ENCODE data around the gene CAMSAP2. TPM values are rescaled to one million over a fixed set of nuclear protein-coding genes. Genes with fewer than 3 reads are reported as not detected.

CAMSAP2 gene
- total and polyA plus RNA-seq, 2 of the 4 experiments (the other 2 are of a cell fraction), result 8.3 to 29.4 TPM

DNA sequence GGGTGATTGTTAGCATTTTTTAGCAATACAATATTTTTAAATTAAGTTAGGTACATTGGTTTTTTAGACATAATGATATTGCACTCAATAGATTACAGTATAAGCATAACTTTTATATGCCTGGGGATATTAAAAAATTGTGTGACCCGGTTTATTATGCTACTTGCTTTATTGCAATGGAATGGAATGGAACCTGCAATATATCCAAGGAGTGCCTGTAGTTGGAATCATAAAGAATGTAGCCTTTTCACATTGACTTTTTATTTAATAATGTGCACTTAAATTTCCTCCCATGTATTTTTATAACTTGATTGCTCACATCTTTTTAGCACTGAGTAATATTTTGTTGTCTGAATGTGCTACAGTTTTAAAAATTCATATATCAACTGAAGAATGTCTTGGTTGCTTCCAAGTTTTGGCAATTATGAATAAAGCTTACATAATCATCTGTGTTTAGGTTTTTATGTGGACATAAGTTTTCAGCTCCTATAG is 49.2 kb downstream of the CAMSAP2 start:
- H4K8ac ChIP-seq (ENCODE audit: low read depth in 2 of 2, low read length in 2 of 2), result no peak overlapping the region
- no peak overlapping the region for H3K4ac ChIP-seq (ENCODE audit: low read depth, low read length)
- H3K56ac ChIP-seq (ENCODE audit: extremely low read depth, insufficient read depth, low read length), result no peak overlapping the region
- no peak overlapping the region for H2AFZ ChIP-seq (replicated peaks; ENCODE audit: low read length, poor library complexity)
- intact Hi-C loops (cut with micrococcal nuclease), result no loop called here
- H2BK5ac ChIP-seq (ENCODE audit: low read depth, low read length, poor library complexity, severe bottlenecking), result no peak overlapping the region
- H3K14ac ChIP-seq (replicated peaks; ENCODE audit: low read depth, low read length), result no peak overlapping the region
- H4K91ac ChIP-seq (ENCODE audit: insufficient read depth, low read depth, low read length), result no peak overlapping the region
- H3K4me2 ChIP-seq (ENCODE audit: low read depth, low read length), result no peak overlapping the region
- H3K27me3 ChIP-seq (ENCODE audit: control insufficient read depth, insufficient read depth, low read length), result no peaks in the 10 kb centered on the region
- no peak overlapping the region for H2AK5ac ChIP-seq (ENCODE audit: low read depth, low read length)
- H3K4me3 ChIP-seq (ENCODE audit: insufficient read depth, low read depth, low read length), result no peak overlapping the region
- peaks cover 20% of the 10 kb centered on the region for H4K20me1 ChIP-seq (ENCODE audit: insufficient read depth, low read length)
- BruUV-seq (replicated peaks), result no TSS peak
- H3K36me3 ChIP-seq (ENCODE audit: control insufficient read depth, insufficient read depth, low read length), result peaks cover 12% of the 10 kb centered on the region
- H3K9me3 ChIP-seq (ENCODE audit: control insufficient read depth, insufficient read depth, low read length), result peaks cover 3% of the 10 kb centered on the region; the same call in 1 of the 2 replicates
- no peak overlapping the region for H3K27ac ChIP-seq (ENCODE audit: insufficient read depth, low read length)
- H4K5ac ChIP-seq (ENCODE audit: low read depth, low read length), result no peak overlapping the region
- POLR2A ChIA-PET (ENCODE audit: unreplicated experiment), result no interaction called here
- WGBS, 2 experiments (ENCODE audit: extremely low coverage in 2 of 2, insufficient read length in 1 of 2), result no CpG with 5 or more reads among the region's 1 CpG
- TF ChIP-seq NFE2L2 (IDR thresholded peaks at IDR 0.05; ENCODE audit: low read depth, low read length) (no peak), BHLHE40 (IDR thresholded peaks at IDR 0.05; ENCODE audit: low read depth, low read length) (no peak), MAZ (IDR thresholded peaks at IDR 0.05; ENCODE audit: borderline replicate concordance, low read depth, low read length) (no peak), RCOR1 (IDR thresholded peaks at IDR 0.05; ENCODE audit: insufficient replicate concordance, low read length) (no peak), CEBPB (IDR thresholded peaks at IDR 0.05; ENCODE audit: low read depth, low read length) (no peak)
- peaks cover 5% of the 10 kb centered on the region; the same call in 1 of the 2 replicates for H3K4me1 ChIP-seq (ENCODE audit: control insufficient read depth, insufficient read depth, low read length)
- ATAC-seq (ENCODE audit: low read depth), result no peak
- peaks cover 23 to 60% of the 10 kb centered on the region in 2 experiments for H3K79me1 ChIP-seq (ENCODE audit: low read depth in 1 of 2, low read length in 2 of 2)
- H2AK9ac ChIP-seq (replicated peaks; ENCODE audit: low read depth, low read length, poor library complexity), result no peak overlapping the region
- dilution Hi-C loops (cut with HindIII; ENCODE audit: low sequenced_read_pairs, unreplicated experiment), result no loop called here
- H2BK20ac ChIP-seq (ENCODE audit: low read depth, low read length), result no peak overlapping the region
- DNase-seq, result no peak
- H3K18ac ChIP-seq (ENCODE audit: low read depth, low read length), result no peak overlapping the region
- H3K9ac ChIP-seq (ENCODE audit: low read depth, low read length), result no peak overlapping the region
- in situ Hi-C loops (cut with MboI; ENCODE audit: low sequenced_read_pairs), result no loop called here
- CTCF ChIA-PET, result interaction anchor here (0.5 to 0.7 kb wide), 2 partner anchors 174 to 242 kb away, joined by 3 to 11 read pairs; no protein-coding TSS in a partner anchor
- no peak overlapping the region for H3K23ac ChIP-seq (ENCODE audit: low read depth, low read length)
- peaks cover 3% of the 10 kb centered on the region; the same call in 1 of the 2 replicates for H3K9me1 ChIP-seq (ENCODE audit: insufficient read depth, low read length)
- no peak overlapping the region for H2BK120ac ChIP-seq (ENCODE audit: low read depth, low read length)
- no peak overlapping the region for H2BK15ac ChIP-seq (ENCODE audit: low read depth, low read length)

All from IMR-90 (cell line).